Fibroblast of the aortic adventitia (primary cell): ENCODE results near the gene FSTL5. TPM values are rescaled to one million over a fixed set of nuclear protein-coding genes. Genes with fewer than 3 reads are reported as not detected.

Experiments used
- DNase-seq: peaks from one replicate; pipeline ENCODE4 v3.0.0-alpha.2; 2010; ENCODE audit warnings: low read depth
- H3K4me3 ChIP-seq: 2 replicates; pipeline ENCODE4 v1.5.1; 2011; ENCODE audit warnings: low read depth, mild to moderate bottlenecking, control low read depth, low read length, moderate library complexity
- CTCF ChIP-seq: IDR thresholded peaks from 2 replicates; pipeline ENCODE4 v1.5.1; 2011; ENCODE audit warnings: mild to moderate bottlenecking, low read length, control low read depth, inconsistent platforms; ENCODE audit not compliant: insufficient read depth
- total RNA-seq: library from RNA; depleted of rRNA; stranded (reverse); fragments of >200 nt; gene quantifications from 2 replicates; pipeline ENCODE4 v1.2.3, GENCODE V29; 2012; ENCODE audit warnings: low replicate concordance

The FSTL5 gene
- total RNA-seq, 1 donor, result under 0.01 TPM

DNA sequence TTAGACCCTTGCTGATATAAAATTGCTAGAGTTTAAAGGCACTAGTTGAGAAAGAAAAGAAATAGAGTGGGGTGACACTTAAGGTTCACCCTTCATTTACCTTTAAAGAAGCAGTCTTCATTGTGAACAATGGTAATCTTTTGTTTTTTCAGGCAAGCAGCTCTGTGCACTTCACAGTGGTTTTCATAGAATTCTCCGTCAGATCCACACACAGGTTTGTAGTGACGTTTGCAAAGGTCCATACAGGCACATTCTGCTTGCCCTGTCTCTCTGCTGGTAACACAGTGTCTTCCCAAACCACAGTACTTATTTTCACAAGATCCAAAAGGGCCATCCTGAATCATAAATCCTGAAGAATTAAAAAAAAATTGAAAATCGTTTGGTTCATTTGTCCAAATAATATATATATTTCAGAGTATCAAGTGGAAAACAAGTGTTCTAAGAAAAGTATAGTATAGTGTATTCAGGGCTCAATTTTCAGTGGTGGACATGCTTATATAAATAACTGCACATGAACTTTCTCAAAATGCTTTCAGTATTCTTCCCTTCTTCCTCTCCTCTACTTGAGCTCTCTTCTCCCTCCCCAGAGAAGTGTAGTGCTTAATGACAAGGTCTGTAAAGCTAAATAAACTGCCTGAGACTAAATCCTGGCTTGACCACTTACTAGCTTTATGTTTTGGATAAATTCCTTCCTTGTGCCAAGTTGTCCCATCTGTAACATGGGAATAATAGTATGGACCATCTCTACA, 243.3 kb downstream of the FSTL5 start:
- H3K4me3 ChIP-seq, result no peak overlapping the region
- DNase-seq, result no peak
- no peak for TF ChIP-seq CTCF

GRCh38 chr4:161919442-161920220, 244.2 kb downstream of the FSTL5 start:
- no peak overlapping the region for H3K4me3 ChIP-seq
- DNase-seq, result no peak
- TF ChIP-seq CTCF, result no peak

DNA sequence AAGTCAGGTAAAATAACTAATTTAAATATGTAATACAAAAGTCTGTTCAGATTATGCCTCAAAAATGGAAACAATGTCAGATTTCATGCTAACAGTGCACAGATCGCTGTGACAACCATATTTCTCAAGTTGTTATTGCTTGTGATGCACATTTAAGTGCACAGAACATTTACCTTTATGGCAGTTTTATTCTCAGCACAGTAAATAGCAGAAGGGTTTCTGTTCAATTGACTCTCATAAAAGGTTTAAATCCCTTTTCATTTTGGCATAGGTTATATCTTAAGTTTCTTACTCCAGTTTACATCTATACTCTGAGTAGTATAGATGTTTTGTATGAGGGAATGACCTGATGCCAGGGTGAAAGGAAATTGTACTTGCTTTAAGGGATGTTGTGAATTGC, 247.8 kb downstream of the FSTL5 start:
- DNase-seq, result no peak
- no peak for TF ChIP-seq CTCF
- no peak overlapping the region for H3K4me3 ChIP-seq

DNA sequence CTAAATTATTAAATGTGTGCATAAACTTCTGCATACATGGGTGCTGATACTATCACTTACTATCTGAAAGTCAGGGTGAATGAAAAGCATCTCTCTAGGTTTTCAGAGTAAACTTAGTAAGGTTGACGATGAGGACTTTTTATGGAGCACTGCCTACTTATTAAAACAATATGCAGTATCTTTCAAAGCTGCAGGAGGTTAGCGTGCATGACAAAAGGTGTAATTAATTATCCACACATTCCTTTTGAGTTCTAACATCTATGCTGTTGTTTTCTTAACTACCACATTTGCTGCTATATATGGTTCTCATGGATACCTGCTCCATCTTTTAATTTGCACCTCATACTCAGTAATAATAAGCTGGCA, 256.2 kb downstream of the FSTL5 start:
- DNase-seq, result no peak
- TF ChIP-seq CTCF, result no peak
- no peak overlapping the region for H3K4me3 ChIP-seq

GRCh38 chr4:161906836-161907589, 256.8 kb downstream of the FSTL5 start:
- no peak overlapping the region for H3K4me3 ChIP-seq
- no peak for DNase-seq
- no peak for TF ChIP-seq CTCF

- H3K4me3 ChIP-seq, result no peak overlapping the region
- no peak for DNase-seq
- TF ChIP-seq CTCF, result no peak
Measured at GRCh38 chr4:161900110-161900509, 263.7 kb downstream of the FSTL5 start.
